Kidney (tissue), 14 donors: Measurements from ENCODE around the gene C6orf163. TPM values are rescaled to one million over a fixed set of nuclear protein-coding genes. Genes with fewer than 3 reads are reported as not detected.

Experiments
- DNase-seq, 5 donors: peaks; one replicate each; pipeline ENCODE4 v3.0.0-alpha.2; 2013 to 2020
- FAIRE-seq: peaks from 2 replicates; lab custom pipeline; 2012; peaks lifted over from hg19 to GRCh38; lab: Jason Lieb, UNC
- H3K27ac ChIP-seq, 2 donors: one replicate each; pipeline ENCODE4 v1.7.0; 2013; ENCODE audit warnings: low read depth in 2 of 2, low read length in 2 of 2, inconsistent platforms in 1 of 2
- H3K27me3 ChIP-seq: one replicate; pipeline ENCODE4 v1.7.1; 2013; ENCODE audit warnings: low read length, inconsistent platforms; ENCODE audit not compliant: control insufficient read depth, insufficient read depth
- H3K36me3 ChIP-seq, 3 donors: one replicate each; pipeline versions ENCODE4 v1.7.0 to v1.7.1; 2013; ENCODE audit warnings: low read length in 3 of 3, control low read depth in 1 of 3, inconsistent platforms in 1 of 3; ENCODE audit not compliant: insufficient read depth in 3 of 3, control insufficient read depth in 2 of 3
- H3K4me1 ChIP-seq, 3 donors: one replicate each; pipeline versions ENCODE4 v1.7.0 to v1.7.1; 2013; ENCODE audit warnings: low read length in 3 of 3, inconsistent platforms in 1 of 3, low read depth in 1 of 3; ENCODE audit not compliant: control insufficient read depth in 2 of 3, insufficient read depth in 2 of 3
- H3K4me3 ChIP-seq, 3 donors: one replicate each; pipeline versions ENCODE4 v1.7.0 to v1.8.1; 2013; ENCODE audit warnings: low read length in 3 of 3, control low read depth in 1 of 3, inconsistent platforms in 1 of 3
- H3K9ac ChIP-seq, 3 donors: one replicate each; pipeline versions ENCODE4 v1.7.0 to v1.7.1; 2013; ENCODE audit warnings: low read length in 3 of 3, control low read depth in 1 of 3, inconsistent platforms in 1 of 3
- H3K9me3 ChIP-seq, 3 donors: one replicate each; pipeline versions ENCODE4 v1.7.0 to v1.7.1; 2013; ENCODE audit warnings: low read length in 3 of 3, control low read depth in 1 of 3, inconsistent platforms in 1 of 3; ENCODE audit not compliant: control insufficient read depth in 2 of 3, insufficient read depth in 1 of 3
- intact Hi-C: fragments of 100-400 bp; cut with DNase I; formaldehyde crosslinking; loops from one replicate; pipeline ENCODE4 v1.11.1; 2022
- polyA plus RNA-seq: library from polyadenylated mRNA; stranded (reverse); fragments of 350-450 nt; fragmentation: Illumina TruSeq; extraction: RNeasy Lipid Tissue Mini Kit (QIAGEN cat#74804); gene quantifications from one replicate; pipeline ENCODE4 v1.2.3, GENCODE V29; 2014; ENCODE audit warnings: low read depth, low replicate concordance; ENCODE audit not compliant: insufficient read depth
- total RNA-seq: library from RNA; stranded (reverse); fragmentation: NEBNext Ultra II Directional; extraction: Animal tissue kit (Norgen Biotek cat#: 25700); gene quantifications from one replicate; pipeline ENCODE4 v1.2.1, GENCODE V29; 2021
- TF ChIP-seq, protein P1 (sequence below): IDR thresholded peaks from 3 replicates; pipeline ENCODE4 v1.5.1; 2012; ENCODE audit warnings: mild to moderate bottlenecking, moderate library complexity, borderline replicate concordance; ENCODE audit not compliant: insufficient read depth; ENCODE audit errors: extremely low read depth
- donor health status: control.
- donor health status: control.
- donor health status: control.
- donor health status: control.
- donor health status: control.
- donor health status: DM: yes; HTN: yes; CAD: no.
- donor health status: Normal renal cell carcinoma (clear cell type).

C6orf163 gene
- total and polyA plus RNA-seq, 2 donors from 2014 or later, result 1.3 to 4.2 TPM

DNA sequence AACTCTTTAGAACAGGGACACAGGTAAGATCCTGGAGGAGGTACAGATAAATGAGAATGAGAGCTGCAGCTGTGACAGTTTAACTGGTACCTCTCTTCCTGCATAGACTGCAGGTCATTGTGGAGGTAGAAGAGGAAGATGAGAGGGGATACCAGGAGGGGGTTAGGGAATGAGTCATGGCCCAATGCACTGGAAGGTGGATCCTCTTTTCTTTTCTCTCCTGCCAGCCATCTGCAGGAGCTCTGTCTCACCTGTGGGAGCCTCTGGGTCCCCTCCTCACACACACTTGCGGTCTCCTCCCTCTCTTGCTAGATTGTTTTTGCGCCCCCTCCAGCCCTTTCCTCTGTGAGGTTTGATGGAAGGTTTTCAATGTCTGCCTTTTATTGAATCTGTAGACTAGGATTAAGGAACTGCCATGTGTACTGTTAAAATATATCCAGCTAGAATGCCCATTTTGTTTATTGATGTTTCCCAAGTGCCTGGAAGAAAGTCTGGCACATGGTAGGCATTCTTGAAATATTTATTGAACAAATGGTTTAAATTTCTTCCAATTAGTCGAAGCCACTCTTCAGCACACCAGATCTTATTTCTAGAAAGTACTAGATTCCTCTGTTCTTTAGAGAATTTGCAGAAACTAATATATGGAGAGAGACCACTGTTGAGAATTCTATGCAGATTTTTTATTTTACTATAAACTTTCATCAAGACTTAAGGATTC, 13.0 kb downstream of the C6orf163 start:
- H3K9me3 ChIP-seq, result no peaks in the 10 kb centered on the region
- TF ChIP-seq, protein P1, sequence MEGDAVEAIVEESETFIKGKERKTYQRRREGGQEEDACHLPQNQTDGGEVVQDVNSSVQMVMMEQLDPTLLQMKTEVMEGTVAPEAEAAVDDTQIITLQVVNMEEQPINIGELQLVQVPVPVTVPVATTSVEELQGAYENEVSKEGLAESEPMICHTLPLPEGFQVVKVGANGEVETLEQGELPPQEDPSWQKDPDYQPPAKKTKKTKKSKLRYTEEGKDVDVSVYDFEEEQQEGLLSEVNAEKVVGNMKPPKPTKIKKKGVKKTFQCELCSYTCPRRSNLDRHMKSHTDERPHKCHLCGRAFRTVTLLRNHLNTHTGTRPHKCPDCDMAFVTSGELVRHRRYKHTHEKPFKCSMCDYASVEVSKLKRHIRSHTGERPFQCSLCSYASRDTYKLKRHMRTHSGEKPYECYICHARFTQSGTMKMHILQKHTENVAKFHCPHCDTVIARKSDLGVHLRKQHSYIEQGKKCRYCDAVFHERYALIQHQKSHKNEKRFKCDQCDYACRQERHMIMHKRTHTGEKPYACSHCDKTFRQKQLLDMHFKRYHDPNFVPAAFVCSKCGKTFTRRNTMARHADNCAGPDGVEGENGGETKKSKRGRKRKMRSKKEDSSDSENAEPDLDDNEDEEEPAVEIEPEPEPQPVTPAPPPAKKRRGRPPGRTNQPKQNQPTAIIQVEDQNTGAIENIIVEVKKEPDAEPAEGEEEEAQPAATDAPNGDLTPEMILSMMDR, result no peak
- no peak for FAIRE-seq
- H3K36me3 ChIP-seq, result no peaks in the 10 kb centered on the region
- no peaks in the 10 kb centered on the region for H3K4me1 ChIP-seq
- no peak overlapping the region for H3K4me3 ChIP-seq
- no peaks in the 10 kb centered on the region for H3K27me3 ChIP-seq
- no peak overlapping the region for H3K9ac ChIP-seq
- DNase-seq, result no peak
- H3K27ac ChIP-seq, result no peak overlapping the region
- intact Hi-C loops, result no loop called here

DNA sequence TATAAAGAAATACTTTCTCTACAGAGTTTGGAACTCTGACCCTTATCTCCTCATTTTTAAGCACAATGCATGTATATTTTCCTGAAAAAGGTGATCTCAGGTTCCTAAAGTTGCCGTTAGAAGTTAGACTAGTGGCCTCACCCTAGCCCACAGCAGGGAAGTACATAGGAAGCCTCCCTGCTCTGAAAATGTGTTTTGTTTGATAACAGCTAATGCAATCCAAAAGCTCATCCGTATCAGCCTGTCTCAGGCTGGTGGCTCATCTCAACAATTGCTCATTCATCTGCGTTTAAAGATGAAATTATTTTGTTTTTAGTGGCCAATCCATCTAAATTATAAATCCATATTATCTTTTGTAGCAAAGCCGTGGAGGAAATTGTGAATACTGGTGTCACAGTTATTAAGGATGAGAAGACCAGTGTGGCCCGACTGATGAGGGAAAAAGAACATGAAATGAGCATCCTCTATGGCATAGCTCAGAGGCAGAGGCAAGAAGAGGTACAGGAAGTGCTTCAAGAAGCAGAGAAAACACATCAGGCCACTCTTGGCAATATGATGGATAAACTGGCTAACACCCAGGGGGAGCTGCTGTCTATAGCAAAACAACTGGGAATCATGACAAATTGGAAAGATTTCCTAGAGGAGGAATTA, 20.1 kb downstream of the C6orf163 start:
- no peak overlapping the region for H3K27ac ChIP-seq
- H3K4me3 ChIP-seq, result no peak overlapping the region
- intact Hi-C loops, result no loop called here
- no peaks in the 10 kb centered on the region for H3K36me3 ChIP-seq
- no peak overlapping the region for H3K9ac ChIP-seq
- no peak for FAIRE-seq
- no peak for DNase-seq
- no peaks in the 10 kb centered on the region for H3K4me1 ChIP-seq
- no peaks in the 10 kb centered on the region for H3K27me3 ChIP-seq
- peaks cover 0 to 4% (median 2%) of the 10 kb centered on the region in 3 donors for H3K9me3 ChIP-seq
- TF ChIP-seq, protein P1, result no peak

DNA sequence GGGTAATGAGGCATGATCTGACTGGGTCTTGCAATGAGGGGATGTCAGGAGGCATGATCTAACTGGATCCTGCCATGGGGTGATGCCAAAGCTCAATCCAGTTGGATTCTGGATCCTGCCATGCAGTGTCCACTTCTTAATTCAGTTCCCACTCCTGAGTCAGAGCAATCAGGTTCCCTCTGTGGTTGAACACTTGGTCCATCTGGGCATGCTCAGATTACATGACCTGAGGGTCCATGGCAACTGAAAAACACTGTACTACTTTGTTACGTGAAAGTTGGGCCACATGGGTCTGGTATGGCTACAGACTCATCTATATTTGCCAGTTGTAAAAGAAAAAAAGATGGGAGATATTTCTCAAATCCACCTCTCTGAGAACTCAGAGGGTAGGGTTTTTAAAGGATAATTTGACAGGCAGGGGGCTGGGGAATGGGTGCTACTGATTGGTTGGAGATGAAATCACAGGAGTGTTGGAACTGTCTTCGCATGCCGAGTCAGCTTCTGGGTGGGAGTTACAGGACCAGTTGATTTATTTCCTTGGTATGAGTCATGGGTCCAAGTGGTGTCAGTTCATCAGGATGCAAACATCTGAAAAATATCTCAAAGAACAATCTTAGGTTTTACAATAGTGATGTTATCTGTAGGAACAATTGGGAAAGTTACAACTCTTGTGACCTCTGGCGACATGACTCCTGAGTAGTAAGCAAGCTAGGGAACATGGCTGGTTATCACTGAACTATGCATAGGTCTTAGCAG, 21.6 kb downstream of the C6orf163 start:
- DNase-seq, result no peak
- H3K9ac ChIP-seq, result no peak overlapping the region
- intact Hi-C loops, result no loop called here
- TF ChIP-seq, protein P1, result no peak
- no peaks in the 10 kb centered on the region for H3K36me3 ChIP-seq
- no peak for FAIRE-seq
- H3K4me1 ChIP-seq, result no peaks in the 10 kb centered on the region
- H3K27me3 ChIP-seq, result no peaks in the 10 kb centered on the region
- H3K27ac ChIP-seq, result no peak overlapping the region
- peaks cover 0 to 4% (median 2%) of the 10 kb centered on the region in 3 donors for H3K9me3 ChIP-seq
- H3K4me3 ChIP-seq, result no peak overlapping the region
